Nucleus accumbens (tissue), 56 donors: ENCODE results near the gene MPST.

Experiments used
- DNase-seq, 56 donors: peaks; one replicate each; lab custom pipeline; 2025; lab: John Stamatoyannopoulos, UW

The MPST gene

DNA sequence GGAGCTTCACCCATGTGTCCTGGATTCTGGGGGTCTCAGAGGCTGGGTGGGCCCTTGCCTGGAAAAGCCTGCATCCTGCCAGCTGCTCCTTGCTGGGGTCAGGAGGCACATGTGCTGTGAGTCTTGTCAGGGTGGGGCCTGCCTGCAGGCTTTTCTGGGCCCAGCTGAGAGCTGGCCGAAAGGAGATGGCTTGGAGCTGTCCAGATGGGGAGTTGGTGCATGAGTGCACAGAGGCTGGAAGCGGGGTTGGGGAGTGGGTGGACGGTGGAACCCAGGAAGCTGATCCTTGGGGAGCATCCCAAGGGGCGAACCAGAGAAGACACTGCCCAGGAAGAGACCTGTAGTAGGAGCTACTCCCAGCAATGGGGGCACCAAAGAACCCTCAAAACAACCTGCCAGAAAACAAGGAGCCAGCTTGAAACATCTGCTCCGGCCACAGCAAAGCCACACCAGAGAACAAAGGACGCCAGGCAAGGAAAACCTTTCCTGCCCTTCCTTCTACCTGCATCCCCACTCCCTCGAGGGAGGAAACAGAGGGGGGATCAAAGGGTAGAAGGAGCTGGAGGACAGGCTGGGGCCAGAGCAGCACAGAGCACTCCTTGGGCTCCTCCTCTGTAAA is 23.8 kb downstream of the MPST start:
- no peak for DNase-seq

DNA sequence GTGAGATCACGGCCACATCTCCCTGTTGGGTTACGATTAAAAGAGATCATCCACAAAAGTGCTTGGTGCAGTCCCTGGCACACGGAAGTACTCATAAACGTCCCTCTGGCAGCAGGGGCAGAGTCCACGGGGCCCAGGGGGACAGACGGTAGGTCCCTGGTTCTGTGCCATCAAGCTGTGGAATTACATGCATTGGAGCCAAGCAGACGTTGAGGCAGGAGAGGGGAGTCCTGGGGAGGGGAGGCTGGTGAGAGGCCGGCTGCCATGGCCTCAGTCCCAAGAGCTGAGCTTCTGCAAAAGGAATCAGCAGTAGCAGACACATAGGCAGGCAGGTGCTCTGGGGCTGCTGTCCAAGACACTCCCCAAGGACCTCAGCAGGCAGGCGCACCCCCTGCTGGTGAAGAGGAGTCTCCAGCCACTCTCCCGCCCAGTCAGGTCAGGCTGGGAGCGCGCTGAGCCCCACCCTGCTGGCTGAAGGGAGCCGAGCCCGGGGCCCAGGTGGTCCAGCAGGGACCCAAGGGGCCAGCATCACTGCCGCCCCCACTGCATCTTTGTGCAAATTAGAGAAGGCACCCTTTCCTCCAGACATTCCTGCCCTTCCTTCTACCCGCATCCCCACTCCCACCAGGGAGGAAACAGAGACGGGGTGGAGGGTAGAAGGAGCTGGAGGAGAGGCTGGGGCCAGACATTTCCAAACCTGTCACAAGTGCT is 24.4 kb downstream of the MPST start:
- peak in 1 of 56 donors; percentile 20 for DNase-seq

DNA sequence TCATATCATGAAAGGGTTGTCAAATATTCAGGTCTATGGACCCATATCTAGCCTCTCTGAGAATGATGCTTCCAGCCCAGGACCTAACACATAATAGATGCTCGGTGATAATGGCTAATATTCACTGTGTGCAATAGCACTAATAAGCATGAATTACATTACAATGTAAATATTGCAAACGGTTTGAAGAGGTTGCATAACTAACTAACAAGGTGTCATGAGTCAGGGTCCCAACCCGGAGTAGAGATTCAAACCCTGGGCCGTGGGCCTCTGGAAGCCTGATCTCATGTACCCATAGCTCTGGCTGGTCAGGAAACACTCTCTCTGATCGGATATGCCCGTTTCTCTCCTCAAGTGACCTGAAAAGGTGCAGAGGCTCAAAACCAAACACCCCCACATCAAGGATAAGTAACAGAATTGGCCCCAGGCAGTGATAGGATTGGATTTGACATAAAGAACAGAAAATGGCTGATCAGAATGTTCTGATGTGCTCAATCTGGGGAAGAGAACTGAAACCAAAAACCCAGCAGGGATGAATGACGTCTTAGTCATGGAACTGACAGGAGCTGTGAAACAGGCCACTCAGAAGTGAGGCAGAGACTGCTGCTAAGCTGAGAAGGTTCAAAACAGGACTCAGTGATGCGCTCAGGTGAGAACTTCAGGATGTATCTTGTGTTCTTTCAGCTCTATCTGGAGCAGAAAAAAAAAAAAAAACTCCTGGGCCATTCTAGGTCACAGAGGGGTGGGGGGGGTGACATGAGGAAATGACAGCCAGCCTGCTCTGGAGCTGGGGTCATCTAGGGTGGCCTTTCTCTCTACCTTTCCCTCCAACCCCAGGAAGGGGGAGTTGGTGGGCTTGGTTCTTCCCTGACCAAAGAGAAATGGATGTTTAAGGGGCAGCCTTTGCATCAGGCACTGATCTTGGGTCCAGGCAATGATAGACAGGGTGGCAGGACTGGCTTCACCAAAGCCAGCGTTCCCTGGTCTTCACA is 25.4 kb downstream of the MPST start:
- no peak for DNase-seq

DNA sequence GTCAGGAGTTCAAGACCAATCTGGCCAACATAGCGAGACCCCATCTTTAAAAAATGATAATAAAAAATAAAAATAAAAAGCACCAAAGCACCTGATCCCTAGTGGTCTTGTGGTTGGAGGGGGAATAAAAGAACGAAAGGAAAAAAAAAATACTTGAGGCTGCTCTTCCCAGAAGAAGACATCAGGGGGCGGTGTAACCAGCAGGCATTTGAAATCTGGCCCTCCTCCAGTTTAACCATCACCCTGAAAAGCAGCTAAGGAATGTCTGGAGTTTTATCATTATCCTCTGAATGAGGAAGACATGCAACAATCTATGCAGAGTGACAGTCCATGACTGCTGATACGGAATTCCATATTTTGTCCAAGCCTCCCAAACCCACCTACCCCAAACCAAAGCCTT is 26.4 kb downstream of the MPST start:
- no peak for DNase-seq

DNA sequence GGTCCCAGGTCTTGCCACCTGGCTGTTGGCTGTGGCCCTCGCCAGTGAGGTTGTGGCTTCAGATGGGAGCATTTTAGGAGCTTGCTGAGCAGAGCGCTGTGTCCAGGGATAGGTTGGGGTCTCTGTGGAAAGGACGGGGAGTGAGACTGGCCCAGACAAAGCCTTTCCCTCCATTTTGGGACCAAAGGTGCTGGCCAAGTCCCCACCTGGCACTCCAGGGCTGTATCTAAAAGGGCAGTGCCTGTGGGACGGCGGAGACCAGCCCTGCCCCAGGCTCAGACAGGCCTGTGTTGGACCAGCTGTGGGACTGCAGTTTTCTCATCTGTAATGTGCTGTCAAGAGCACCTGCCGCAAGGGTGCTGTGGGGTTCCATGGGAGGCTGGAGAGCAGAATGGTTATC is 27.0 kb downstream of the MPST start:
- DNase-seq, result no peak

DNA sequence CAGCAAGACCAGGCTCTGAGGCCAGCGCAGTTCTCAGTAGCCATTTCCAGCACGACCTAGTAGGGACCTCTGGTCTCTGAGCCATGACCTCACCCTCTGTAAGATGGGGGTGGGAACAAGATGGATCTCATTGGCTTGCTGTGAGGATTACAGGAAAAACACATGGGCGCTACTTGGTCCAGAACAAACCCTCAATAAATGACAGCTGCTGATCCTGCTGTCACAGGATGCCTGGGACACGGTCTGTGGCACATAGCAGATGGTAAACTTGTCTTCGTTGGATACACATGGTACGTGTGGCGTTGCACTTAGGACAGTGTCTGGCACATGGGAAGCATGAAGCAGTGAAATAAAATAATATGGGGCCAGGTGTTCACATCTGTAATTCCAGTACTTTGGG is 27.5 kb downstream of the MPST start:
- DNase-seq, result no peak

DNA sequence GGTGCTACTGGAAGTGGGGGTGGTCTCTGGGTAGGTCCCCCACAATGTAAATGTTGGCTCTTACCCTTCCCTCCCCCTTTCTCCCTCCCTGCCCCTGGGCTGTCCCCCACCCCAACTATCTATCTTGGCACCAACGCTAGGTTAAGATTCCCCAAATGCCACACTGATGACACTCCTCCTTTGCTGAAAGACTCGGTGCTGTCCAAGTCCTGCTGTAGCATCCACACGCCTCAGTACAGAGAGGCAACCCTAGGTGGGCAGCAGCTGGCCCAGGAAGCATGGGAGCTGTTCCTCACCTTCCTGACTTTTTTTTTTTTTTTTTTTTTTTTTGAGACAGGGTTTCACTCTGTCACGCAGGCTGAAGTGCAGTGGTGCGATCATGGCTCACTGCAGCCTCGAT is 28.6 kb downstream of the MPST start:
- DNase-seq, result no peak

DNA sequence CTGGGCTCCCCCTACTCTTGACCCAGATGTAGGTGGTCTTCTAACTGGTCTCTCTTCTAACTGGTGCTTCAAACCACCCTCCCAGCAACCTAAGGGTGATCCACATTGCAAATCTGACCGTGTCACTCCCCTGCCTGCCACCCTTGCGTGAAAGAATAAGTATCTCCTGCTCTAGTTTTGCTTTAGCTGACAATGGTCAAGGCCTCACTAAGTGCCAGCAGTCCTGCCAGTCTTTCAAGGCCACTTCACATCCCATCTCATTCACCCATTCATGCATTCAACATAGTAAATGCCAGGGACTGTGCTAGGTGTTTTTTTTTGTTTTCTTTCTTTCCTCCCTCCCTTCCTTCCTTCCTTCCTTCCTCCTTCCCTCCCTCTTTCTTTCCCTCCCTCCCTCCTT is 29.7 kb downstream of the MPST start:
- DNase-seq, result no peak

DNA sequence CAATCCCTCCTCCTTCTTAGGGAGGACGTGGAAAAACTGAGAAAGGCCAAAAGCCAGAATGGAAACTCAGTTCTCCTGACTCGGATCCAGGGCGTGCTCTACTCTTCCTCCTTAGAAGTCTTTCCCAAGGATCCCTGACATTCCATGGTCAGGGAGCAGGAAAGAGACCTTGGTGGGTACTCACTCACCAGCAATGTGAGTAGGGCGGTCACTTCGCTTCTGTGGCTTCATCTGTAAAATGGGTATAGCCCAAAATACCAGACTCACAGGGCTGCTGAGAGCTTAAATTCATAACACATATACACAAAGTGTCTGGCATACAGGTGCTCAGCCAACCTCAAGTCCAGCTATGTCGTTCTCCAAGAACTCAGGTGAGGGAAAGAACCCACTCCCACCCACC is 31.4 kb downstream of the MPST start:
- no peak for DNase-seq

DNA sequence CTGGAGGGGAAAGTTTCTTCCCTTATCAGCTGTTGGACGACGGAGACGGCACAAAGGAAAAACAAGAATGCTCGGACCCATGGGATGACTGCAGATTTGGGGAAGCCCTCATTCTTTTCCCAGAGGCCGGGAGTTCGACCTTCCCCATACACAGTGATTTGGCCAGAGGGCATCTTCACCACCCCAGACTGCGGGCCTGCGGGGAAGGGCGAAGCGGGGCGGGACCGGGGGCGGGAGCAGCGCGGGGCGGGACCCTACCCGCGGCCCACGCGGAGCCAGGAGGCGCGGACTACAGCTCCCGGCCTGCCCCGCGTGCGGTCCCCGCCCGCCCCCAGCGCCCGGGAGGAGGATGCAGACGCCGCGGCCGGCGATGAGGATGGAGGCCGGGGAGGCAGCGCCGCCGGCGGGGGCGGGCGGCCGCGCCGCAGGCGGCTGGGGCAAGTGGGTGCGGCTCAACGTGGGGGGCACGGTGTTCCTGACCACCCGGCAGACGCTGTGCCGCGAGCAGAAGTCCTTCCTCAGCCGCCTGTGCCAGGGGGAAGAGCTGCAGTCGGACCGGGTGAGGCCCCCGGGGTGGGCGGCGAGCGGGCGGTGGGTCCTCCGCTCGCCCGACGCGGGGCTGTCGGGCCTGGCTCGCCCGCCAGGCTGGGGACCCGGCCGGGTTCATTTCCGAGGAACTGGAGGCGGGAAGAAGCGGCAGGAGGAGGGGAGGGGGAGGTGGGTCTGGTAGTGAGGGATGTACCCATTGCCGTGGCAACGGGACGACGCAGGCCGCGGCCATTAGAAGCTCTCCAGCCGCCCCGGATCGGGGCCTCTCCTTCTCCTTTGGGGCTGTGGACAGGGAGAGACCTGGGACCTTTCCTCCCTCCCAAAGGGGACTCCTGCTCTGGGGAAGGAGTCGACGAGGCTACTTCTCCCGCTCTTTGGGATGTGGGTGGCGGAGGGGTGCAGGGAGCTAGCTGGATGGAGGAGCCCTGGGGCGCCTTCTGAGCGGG is 32.1 kb downstream of the MPST start, which contains the start of gene KCTD17:
TSS of gene KCTD17 (plus strand) at position 352 of the 995 bp plus-strand sequence. CDS start at position 371, 19 bp downstream.
- DNase-seq, result peak in 49 of 56 donors; percentile 12 to 80 (median 52)

DNA sequence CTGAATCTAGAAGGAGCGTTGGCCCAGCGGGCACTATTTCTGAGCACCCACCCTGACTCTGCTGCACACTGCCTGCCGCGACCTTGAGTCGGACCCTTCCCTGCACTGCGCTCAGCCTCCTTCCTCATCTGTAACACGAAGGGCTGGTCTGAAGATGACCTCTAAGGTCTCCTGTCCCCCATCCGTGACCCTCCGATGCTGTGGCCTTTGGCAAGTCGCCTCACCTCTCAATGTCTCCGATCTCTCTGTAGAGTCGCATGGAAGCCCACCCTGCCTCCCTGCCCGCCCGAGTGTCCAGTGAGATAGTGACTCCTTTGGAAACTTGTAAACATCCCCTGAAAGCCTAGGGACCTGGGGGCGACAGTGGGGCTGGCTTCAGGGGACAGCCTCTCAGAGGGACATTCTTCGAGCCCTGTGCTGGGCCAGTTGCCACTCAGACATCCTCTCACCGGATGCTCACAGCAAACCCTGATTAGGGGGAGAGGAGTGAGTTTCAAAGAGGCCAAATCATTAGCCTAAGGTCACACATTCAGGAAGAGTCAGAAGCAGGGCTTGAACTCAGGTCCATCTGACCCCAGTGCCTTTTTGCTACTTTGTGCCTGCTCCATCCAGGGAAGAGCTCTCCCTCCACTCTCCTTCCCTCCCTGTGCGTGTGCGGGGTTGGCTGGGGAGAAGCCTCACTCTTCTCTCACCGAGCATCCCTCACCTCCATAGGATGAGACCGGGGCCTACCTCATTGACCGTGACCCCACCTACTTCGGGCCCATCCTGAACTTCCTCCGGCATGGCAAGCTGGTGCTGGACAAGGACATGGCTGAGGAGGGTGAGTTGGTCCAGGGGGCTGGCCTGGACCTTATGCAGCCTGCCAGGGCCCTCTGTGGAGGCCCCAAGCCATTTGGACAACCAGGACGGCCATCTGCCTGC is 33.1 kb downstream of the MPST start:
- DNase-seq, result no peak

DNA sequence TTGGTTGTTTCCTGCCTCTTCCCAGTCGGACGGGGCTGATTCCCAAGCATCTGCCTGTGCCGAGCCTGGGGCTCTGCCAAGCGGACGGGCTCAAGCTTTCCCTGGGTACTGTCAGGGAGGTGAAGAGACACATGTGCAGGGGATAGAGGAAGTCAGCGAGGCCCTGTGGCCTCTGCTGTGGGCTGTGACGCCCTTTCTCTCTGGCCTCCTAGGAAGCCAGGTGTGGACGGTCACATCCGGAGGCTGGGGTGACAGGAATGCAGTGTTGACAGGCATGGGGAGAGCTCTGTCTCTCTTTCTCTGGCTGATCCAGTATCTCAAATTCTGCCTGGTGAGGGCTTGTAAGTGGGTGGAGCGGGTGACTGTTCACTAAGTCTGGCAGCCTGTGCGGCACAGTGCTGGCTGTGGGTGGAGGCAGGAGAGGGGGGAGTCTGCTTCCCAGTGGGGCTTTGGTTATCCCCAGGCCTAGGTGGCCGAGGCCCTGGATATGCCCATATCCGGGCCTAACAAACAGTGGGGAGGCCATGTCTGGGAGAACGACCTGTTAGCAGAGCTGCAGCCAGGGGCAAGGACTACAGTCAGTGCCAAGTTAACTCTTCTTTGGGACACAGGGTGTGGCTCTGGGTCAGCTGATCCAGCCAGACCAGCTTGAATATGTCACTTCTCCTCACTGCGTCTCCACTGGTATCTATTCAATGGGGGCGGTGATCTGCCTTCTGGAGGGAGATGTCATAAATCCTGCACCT is 33.9 kb downstream of the MPST start:
- peak in 16 of 56 donors; percentile 19 to 70 (median 34) for DNase-seq

DNA sequence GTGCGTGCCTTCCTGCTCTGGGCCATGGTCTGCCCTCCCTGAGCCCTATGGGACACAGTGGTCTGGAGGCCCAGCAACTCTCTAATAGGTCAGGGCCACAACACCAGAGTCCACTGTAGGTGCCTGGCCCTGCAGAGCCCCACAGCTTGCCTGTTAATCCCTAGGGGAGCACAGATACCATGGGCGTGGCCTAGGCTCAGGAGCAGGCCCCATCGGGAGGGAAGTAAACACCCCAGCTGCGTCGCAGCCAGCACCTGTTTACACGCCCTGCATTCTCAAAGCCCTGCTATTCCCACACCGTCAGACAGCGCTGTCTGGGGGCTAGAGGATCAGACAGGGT is 34.5 kb downstream of the MPST start:
- DNase-seq, result no peak

DNA sequence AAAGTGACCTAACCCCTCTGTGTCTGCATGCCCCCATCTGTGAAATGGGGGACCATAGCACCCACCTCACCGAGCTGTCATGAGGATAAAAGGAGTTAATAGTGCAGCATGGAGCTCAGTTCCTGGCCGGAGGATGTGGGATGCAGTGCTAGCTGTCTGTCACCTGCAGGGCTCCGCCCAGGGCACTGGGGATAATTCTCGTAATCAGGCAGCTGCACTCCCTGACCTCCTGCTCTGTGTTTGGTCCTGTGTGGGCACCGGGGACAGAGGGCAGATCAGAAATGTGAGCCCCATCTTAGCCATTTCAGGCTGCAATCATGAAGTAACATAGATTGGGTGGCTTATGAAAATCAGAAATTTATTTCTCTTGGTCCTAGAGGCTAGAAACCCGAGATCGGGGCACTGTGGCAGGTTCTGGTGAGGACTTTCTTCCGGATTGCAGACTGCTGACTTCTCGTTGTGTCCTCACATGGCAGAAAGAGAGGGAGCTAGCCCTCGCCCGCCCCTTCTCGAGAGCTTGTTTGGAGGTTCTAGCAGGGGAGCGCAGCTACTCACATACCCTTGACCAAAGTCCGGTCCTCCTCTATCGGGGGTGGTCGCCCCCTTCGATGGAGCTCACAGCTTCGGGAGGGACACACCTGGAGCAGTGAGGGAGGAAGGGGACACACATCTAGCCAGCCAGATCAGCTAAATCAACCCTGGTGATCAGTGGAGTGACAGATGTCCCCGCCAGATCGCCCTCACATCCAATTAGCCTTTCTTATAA is 35.2 kb downstream of the MPST start:
- no peak for DNase-seq

DNA sequence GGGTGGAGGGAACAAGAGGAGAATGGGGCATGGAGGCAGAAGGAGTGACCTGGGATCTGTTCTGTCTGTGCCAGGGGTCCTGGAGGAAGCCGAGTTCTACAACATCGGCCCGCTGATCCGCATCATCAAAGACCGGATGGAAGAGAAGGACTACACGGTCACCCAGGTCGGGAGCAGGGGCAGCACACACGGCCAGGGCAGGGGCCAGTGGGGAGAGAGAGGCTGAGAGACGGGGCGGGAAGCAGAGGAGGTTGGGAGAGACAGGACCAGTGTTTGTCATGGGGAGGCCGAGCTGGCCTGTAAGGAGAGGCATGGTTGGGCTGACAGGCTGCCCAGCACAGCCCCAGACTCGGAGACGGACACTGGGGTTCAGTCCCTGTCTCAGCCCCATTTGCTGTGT is 36.7 kb downstream of the MPST start:
- DNase-seq, result no peak

DNA sequence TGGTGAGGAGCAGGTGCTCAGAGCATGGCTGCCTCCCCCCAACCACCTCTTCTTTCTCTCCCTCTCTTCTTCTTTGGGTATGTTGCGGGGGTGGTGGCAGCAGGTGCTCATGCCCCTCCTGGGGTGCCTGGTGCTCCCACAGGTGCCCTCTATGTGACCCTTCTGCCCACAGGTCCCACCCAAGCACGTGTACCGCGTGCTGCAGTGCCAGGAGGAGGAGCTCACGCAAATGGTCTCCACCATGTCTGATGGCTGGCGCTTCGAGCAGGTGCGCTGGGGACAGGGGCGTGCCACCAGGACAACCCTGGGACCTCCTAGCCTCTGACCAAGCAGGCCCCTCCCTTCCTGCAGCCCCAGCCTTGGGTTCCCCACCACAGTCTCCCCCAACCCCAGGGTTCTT is 37.7 kb downstream of the MPST start:
- peak in 1 of 56 donors; percentile 19 for DNase-seq

DNA sequence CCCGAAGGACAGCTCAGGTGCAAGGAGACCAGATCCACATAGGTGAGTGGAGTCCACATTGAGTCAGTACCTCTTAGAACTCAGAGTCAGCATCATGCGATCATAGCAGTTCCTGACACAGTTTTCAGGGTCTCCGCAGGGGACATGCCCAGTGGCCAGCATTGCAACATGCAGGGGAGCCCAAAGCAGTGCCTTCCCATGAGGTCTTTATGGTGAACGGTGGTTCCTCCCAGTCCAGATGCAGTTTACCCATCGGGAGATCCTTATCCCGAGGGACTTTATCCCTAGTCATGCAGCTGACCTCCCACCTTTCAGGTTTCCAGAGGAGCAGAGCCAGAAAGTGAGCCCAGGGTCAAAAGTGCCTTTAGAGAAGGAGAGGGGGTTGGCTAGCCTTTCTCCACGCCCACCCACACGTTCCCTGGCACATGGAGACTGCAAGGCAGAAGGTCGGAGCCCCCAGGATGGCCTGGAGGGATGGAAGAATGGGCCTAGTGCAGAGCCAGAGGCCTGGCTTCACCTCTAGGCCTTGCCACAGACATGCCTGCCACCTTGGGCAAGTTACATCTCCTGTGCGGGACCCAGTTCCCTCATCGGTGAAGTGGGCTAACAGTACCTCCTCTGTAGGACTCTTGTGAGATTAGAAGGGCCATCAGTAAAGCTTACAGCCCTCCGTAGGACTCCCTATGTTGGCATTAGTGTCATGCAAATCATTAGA is 38.4 kb downstream of the MPST start:
- no peak for DNase-seq
